Adrenal gland (tissue), 12 donors: ENCODE measurements around the gene RABGGTA. TPM values are rescaled to one million over a fixed set of nuclear protein-coding genes. Genes with fewer than 3 reads are reported as not detected.

Source experiments
- DNase-seq, 7 donors: peaks; one replicate each; pipeline ENCODE4 v3.0.0-alpha.2; 2019 to 2020
- H3K27ac ChIP-seq, 5 donors: fragments of 200-600 bp; sonication (generic) in 4 of 5; 1 replicate in 3 of 5; 2 replicates in 2 of 5; pipeline versions ENCODE4 v1.5.1 to v1.8.0; 2016 to 2020; ENCODE audit warnings: mild to moderate bottlenecking in 1 of 5
- H3K27me3 ChIP-seq: fragments of 200-600 bp; 2 replicates; pipeline ENCODE4 v1.8.0; 2021
- H3K36me3 ChIP-seq, 2 donors: fragments of 200-600 bp; replicated peaks in 1 of 2; 1 replicate in 1 of 2; 2 replicates in 1 of 2; pipeline versions ENCODE4 v1.5.1 to v1.8.0; 2018 to 2022
- H3K4me1 ChIP-seq, 2 donors: fragments of 200-600 bp; replicated peaks in 1 of 2; 1 replicate in 1 of 2; 2 replicates in 1 of 2; pipeline versions ENCODE4 v1.5.1 to v1.8.0; 2018 to 2021
- H3K4me3 ChIP-seq, 4 donors: fragments of 200-600 bp; sonication (generic) in 3 of 4; one replicate each; pipeline ENCODE4 v1.5.1; 2016 to 2018
- H3K9me3 ChIP-seq, 3 donors: fragments of 200-600 bp; sonication (generic) in 1 of 3; replicated peaks in 1 of 3; 1 replicate in 2 of 3; 2 replicates in 1 of 3; pipeline versions ENCODE4 v1.5.1 to v1.8.0; 2016 to 2021
- POLR2A ChIP-seq, 2 donors: fragments of 450-650 bp; IDR thresholded peaks; one replicate each; pipeline ENCODE4 v1.6.1; 2017; ENCODE audit warnings: antibody characterized with exemption in 2 of 2, mild to moderate bottlenecking in 2 of 2, moderate library complexity in 1 of 2
- WGBS, 4 donors: extraction: QIAGEN DNeasy Blood & Tissue Kit in 2 of 4; methylation state at CpG; one replicate each; pipeline versions ENCODE4 v1.1.5 to v1.1.7; 2013 to 2017; 5-methylcytosine and 5-hydroxymethylcytosine counted together
- intact Hi-C, 2 donors: fragments of 100-400 bp; cut with DNase I; formaldehyde crosslinking; loops; one replicate each; pipeline versions ENCODE4 v1.14.1 to v1.15.0; 2022 to 2023
- polyA plus RNA-seq, 3 donors: library from polyadenylated mRNA; stranded (reverse); fragments of 200-250 nt in 2 of 3; fragments of 350-450 nt in 1 of 3; fragmentation: Illumina TruSeq in 1 of 3; extraction: RNeasy Lipid Tissue Mini Kit (QIAGEN cat#74804) in 1 of 3; gene quantifications; one replicate each; pipeline ENCODE4 v1.2.3, GENCODE V29; 2013 to 2014
- total RNA-seq, 9 donors: library from RNA; depleted of rRNA in 4 of 9; stranded (reverse); fragments of >200 nt in 4 of 9; fragments of 120-200 nt in 1 of 9; fragmentation: NEBNext Ultra II Directional in 1 of 9; extraction: Animal tissue kit (Norgen Biotek cat#: 25700) in 1 of 9; gene quantifications; one replicate each; pipeline versions ENCODE4 v1.1.0 to v1.2.4, GENCODE V29; 2013 to 2023
- TF ChIP-seq, protein P1 (sequence below), 6 experiments: fragments of 450-650 bp in 4 of 6; fragments of 200-600 bp in 2 of 6; sonication (generic) in 1 of 6; IDR thresholded peaks; 1 replicate in 5 of 6; 2 replicates in 1 of 6; pipeline versions ENCODE4 v1.5.1 to v1.8.0; 2016 to 2021; ENCODE audit warnings: antibody characterized with exemption in 6 of 6, mild to moderate bottlenecking in 2 of 6, moderate library complexity in 1 of 6
- donor health status: healthy with polysubstance abuse.
- donor health status: Bipolar disorder and iron deficiency.
- donor health status: DM: yes; HTN: yes; CAD: no.
- donor health status: DM: no; HTN: no; CAD: no.
- donor health status: DM: no; HTN: no; CAD: no.
- donor health status: DM: yes; HTN: yes; CAD: no.

Gene RABGGTA
- total and polyA plus RNA-seq, 12 donors = 15.7 to 124 (median 32.6) TPM

DNA sequence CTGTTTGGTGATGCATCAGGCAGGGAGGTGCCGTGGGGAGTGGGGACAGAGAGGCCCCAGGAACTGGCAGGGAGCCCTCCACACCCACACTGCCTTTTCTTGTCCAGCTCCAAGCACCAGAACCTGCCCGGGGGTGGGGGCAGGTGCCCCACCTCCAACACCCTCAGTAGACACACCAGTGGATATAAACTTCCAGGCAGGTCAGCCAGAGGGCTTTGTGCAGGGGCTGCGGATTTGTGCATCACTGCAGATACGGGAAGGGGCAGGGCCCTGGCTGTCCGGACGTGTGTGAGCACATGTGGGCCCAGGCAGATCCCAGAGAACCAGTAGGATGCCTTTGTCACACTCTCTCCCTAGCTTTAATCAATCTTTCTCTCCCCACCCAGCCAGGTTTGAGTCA is 7.1 kb downstream of the RABGGTA start:
- H3K27me3 ChIP-seq = no peaks in the 10 kb centered on the region
- H3K27ac ChIP-seq = peak overlapping the region in 1 of 5 donors; percentile 66
- TF ChIP-seq POLR2A (IDR thresholded peaks at IDR 0.05) = no peak
- TF ChIP-seq, protein P1, sequence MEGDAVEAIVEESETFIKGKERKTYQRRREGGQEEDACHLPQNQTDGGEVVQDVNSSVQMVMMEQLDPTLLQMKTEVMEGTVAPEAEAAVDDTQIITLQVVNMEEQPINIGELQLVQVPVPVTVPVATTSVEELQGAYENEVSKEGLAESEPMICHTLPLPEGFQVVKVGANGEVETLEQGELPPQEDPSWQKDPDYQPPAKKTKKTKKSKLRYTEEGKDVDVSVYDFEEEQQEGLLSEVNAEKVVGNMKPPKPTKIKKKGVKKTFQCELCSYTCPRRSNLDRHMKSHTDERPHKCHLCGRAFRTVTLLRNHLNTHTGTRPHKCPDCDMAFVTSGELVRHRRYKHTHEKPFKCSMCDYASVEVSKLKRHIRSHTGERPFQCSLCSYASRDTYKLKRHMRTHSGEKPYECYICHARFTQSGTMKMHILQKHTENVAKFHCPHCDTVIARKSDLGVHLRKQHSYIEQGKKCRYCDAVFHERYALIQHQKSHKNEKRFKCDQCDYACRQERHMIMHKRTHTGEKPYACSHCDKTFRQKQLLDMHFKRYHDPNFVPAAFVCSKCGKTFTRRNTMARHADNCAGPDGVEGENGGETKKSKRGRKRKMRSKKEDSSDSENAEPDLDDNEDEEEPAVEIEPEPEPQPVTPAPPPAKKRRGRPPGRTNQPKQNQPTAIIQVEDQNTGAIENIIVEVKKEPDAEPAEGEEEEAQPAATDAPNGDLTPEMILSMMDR (IDR thresholded peaks at IDR 0.05) = no peak
- no peaks in the 10 kb centered on the region for H3K9me3 ChIP-seq
- no peak for DNase-seq
- H3K4me1 ChIP-seq = no peaks in the 10 kb centered on the region
- 70 to 84% (median 80%) methylated on average over 5 to 6 of the region's 6 CpGs for WGBS, 4 donors
- peaks cover 0 to 20% of the 10 kb centered on the region in 2 donors for H3K36me3 ChIP-seq
- no peak overlapping the region for H3K4me3 ChIP-seq
- intact Hi-C loops = no loop called here

DNA sequence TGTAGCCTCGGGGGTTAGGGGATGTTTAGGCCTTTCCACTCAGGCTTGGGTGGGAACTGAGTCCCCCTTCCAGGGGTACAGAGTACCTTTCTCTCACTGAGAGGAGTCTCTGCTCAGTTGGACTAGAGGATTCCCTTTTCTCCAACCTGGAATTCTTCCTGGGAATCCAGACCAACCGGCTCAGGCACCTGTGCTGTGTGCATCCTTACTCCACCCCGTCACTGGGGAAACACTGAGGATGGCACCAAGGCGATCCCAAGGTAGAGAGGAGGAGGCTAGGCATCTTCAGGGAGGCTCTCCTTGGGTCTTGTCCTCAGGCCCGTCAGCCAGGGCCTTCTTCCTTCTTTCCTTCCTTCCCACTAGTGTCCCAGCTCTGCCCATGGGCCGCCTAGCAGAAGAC is 7.5 kb downstream of the RABGGTA start:
- intact Hi-C loops = no loop called here
- Histone ChIP-seq H3K4me1 (no peaks in the 10 kb centered on the region), H3K4me3 (no peak overlapping the region), H3K36me3 (peaks cover 0 to 20% of the 10 kb centered on the region in 2 donors), H3K27ac (peak overlapping the region in 1 of 5 donors; percentile 66), H3K9me3 (no peaks in the 10 kb centered on the region), H3K27me3 (no peaks in the 10 kb centered on the region)
- DNase-seq = no peak
- no peak for TF ChIP-seq POLR2A (IDR thresholded peaks at IDR 0.05)
- TF ChIP-seq, protein P1 (IDR thresholded peaks at IDR 0.05) = no peak
- 77 to 81% (median 81%) methylated on average over 6 of the region's 6 CpGs for WGBS, 4 donors

DNA sequence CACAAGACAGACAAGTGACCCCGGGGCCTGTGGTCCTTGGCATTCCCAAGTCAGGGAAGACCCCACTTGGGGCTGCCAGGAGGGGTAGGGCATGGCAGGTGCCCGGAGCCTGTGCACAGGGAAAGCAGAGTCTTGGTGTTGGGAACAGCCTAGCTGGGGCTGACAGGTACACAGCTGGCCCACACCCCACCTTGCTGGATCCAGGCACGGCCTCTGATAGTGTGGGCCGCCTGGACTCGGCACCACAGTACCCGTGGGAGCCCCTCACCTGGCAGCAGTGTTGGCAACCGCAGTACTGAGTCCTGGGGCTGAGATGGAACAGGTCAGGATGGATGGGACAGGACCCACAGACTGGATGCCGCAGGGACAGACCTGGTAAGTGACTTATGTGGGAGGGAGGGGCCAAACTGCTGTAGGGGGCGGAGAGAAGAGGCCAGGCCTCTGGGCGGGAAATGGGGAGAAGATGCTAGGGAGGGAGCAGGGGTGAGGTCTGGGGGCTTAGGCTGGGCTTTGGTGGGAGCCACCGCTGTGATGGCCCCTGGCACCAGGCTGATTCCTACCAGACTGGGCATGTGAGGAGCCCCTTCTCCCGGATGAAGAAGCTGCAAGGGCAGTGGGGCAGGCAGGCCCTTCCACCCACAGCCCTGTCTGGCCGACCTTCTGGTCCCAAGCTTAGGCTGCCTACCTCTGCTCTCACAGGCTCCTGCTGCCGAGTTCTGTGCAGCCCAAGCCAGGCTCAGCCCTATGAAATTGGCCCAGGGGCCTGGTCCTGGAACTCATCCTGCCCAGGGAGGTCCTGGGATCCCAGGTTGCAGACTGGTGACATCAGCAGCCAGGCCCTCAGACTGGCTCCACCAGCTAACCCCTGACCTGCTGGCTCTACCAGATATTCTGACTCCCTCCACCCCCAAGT is 8.3 kb downstream of the RABGGTA start, which contains the start of gene TGM1:
Gene TGM1 (minus strand): TSS at position 357 of the 913 bp plus-strand sequence. CDS start 825 bp downstream, outside the sequence.
- TF ChIP-seq POLR2A (IDR thresholded peaks at IDR 0.05) = no peak
- Histone ChIP-seq H3K27ac (peak within 1 kb of the TSS in 1 of 5 donors; percentile 66), H3K9me3 (no peaks in the 10 kb centered on the region), H3K4me1 (no peaks in the 10 kb centered on the region), H3K27me3 (no peaks in the 10 kb centered on the region), H3K4me3 (no peak within 1 kb of the TSS), H3K36me3 (peaks cover 0 to 17% of the 10 kb centered on the region in 2 donors)
- intact Hi-C loops = no loop called here
- WGBS, 4 donors = 81 to 87% (median 83%) methylated on average over 7 to 14 of the region's 14 CpGs
- DNase-seq = no peak

DNA sequence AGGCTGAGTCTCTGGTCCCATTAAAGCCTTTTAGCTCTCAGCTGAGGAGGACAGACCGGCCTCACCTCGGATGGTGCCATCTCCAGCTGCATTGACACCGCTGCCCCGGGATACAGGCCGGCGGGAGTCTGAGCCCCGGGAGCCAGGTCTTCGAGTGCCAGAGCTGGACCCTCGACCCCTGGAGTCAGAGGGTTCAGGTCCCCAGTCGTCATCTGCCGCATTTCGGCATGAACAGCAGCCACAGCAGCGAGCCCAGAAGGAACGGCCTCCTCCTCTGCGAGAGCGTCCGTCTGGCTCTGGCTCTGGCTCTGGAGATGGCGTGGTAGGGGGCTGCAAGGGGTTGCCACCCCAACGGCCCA is 9.4 kb downstream of the RABGGTA start:
- TF ChIP-seq, protein P1 (IDR thresholded peaks at IDR 0.05) = no peak
- no peak for TF ChIP-seq POLR2A (IDR thresholded peaks at IDR 0.05)
- DNase-seq = no peak
- intact Hi-C loops = no loop called here
- Histone ChIP-seq H3K27me3 (no peaks in the 10 kb centered on the region), H3K4me1 (no peaks in the 10 kb centered on the region), H3K36me3 (peaks cover 0 to 9% of the 10 kb centered on the region in 2 donors), H3K27ac (no peak overlapping the region), H3K9me3 (no peaks in the 10 kb centered on the region), H3K4me3 (no peak overlapping the region)
- WGBS, 4 donors = 91 to 97% (median 93%) methylated on average over 6 to 19 of the region's 19 CpGs; no CpG with 5 or more reads in 1 of the 4 donors
